ENCODE data around the gene PVALEF.
"Not testable (repeated sequence)": the region's sequence is repeated elsewhere in the genome, so short reads cannot be mapped to it uniquely, and the experiment has no call there.

The PVALEF gene

DNA sequence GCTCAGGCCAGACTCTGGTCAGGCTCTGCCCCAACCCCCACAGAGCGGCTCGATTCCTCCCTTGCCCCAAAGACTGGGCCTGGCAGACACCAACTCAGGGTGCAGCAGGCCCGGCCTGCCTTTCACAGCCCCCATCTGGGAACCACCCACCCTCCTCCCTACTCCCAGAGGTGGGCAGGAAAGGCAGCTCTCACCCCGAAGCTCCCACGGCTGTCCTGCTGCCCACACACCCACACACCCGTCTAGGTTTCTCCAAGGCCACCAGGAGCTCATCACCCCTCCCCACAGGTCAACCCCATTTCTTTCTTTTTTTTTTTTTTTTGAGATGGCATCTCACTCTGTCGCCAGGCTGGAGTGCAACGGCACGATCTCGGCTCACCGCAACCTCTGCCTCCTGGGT, 53.7 kb downstream of the PVALEF start:
- no peak for DNase-seq (ENCODE audit: low spot score)

GRCh38 chr17:81219476-81220180, 54.3 kb downstream of the PVALEF start:
- no peak for DNase-seq (ENCODE audit: low spot score)

- no peak for DNase-seq (ENCODE audit: low spot score)
Observed at GRCh38 chr17:81221371-81221841, 56.1 kb downstream of the PVALEF start.

- no peak for DNase-seq (ENCODE audit: low spot score)
Observed at GRCh38 chr17:81221842-81222619, 56.7 kb downstream of the PVALEF start.

DNA sequence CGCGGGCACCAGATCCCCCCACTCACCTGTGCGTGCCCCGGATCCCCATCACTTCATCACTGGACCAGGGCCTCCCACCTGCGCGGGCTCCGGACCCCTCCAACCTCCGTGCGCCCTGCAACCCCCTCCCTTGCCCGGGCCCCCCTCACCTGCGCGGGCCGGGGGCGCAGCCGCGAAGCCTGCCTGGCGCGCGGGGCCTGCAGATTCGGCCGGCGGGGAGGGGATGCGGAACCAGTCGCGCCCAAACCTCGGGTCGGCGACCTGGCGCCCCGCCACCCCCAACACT, 57.3 kb downstream of the PVALEF start:
- DNase-seq (ENCODE audit: low spot score): no peak

DNA sequence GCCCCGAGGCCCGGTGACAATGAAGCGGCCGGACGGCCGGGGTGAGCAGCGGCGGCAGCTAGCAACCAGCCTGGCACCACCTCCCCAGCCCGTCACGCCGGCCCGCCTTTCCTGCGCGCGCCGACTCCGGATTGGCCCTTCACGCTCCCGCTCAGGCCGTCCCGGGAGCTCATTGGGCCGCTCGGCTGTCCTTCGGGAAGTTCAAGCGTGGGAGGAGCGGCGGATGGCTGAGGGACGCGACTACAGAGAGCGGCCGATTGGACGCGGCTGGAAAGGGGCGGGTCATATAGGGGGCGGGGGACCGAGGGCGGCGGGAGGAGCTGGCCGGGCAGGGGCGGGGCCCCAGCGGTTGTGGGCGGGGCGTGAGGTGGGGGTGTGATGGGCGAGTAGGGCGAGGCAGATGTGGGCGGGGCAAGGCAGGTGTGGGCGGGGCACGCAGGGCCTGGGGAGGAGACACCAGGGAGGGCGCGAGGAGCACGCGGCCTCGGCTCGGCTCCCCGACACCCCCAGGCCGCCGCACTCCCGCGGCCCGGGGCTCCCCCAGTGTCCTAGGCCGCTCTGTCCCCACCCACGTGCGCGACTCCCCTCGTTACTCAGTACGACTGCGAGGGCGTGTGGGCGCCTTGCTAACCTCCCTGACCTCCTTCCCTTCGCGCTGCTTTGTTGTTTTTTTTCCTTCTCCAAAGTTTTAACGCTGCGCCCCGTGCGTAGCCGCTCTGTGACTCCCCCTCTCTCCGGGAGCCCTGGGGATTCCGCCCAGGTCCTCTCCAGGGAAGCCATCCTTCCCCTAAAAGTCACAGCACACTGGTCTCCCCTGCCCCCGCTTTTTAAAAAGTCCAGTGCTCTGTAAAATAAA, 57.8 kb downstream of the PVALEF start, which contains the start of gene CEP131:
Gene CEP131, minus strand, starts transcription at position 60 of the 856 bp plus-strand sequence. CDS start 2,909 bp downstream, outside the sequence.
- peak; percentile 99 for DNase-seq (ENCODE audit: low spot score)

DNA sequence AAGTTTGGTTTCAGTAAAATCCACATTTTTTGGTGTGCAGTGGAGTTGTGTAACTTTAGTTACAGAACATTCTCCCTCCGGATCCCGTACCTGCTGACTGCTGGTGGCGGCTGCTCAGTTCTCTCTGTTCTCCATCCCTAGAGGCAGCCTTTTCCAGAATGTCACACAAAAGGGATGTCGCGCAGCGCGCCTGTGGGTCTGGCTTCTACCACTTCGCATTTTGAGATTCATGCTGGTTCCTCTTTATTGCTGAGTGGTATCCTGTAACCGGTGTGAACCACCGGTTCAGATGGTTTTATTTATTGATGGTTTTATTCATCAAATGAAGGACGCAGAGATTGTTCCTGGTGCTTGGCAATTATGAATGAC, 58.4 kb downstream of the PVALEF start:
- no peak for DNase-seq (ENCODE audit: low spot score)

- not testable (repeated sequence) for DNase-seq (ENCODE audit: low spot score)
Observed at GRCh38 chr17:81227630-81228029, 62.3 kb downstream of the PVALEF start.

DNA sequence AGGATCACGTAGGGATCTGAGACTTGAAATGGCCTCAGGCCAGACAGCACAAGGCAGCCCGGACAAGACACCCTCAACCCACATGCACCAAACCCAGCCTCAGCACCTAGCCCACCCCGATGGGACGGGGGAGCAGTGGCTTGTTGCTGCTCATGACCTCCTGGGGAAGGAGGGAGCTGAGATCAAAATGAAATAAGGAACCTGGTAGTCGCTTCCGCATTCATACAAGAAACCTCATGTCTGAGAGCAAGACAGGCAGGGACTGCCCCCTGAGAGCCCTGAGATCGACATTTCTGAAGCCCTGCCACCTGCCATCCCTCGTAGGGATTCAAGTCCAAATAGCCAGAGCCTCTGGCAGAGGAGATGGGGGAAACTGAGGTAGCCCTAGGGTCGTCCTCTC, 63.1 kb downstream of the PVALEF start:
- DNase-seq (ENCODE audit: low spot score): no peak

DNA sequence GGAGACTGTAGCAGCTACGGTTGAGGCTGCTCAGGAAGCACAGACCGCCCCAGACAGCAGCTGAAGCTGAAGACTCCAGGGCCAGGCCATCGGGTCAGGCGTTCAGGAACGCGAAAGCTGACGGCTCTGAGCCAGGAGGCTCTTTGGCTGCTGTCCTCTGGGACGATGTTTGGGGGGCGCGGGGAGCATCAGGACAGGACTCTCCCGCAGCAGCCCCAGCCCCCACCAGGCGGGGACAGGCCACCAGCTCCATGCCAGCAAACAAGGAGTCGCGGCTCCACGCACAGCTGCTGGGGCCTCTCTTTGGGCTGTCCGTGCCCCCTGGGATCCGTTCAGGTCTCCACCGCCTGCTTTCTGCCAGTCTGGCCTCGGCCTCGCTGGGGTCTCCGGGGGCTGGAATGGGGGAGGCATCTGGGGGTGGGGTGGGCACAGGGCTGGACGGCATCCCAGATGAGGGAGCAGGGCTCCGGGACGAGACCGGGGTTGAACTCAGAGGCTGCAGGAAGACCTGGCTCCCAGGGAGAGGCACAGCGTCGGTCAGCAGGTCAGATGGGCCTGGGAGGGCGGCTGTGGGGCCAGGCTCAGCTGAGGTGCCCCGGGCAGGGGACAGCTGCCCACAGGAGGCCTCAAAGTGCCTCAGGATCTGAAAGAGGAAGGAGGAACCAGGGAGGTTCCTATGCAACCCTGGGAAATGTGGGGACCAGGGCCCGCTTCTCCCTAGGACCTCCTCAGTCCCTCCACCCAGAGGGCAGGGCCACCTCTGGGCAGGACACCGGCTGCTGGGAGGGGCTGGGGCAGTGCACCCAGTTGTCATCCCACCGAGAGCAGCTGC, 63.7 kb downstream of the PVALEF start:
- no peak for DNase-seq (ENCODE audit: low spot score)

GRCh38 chr17:81229666-81229920, 64.3 kb downstream of the PVALEF start:
- no peak for DNase-seq (ENCODE audit: low spot score)

DNA sequence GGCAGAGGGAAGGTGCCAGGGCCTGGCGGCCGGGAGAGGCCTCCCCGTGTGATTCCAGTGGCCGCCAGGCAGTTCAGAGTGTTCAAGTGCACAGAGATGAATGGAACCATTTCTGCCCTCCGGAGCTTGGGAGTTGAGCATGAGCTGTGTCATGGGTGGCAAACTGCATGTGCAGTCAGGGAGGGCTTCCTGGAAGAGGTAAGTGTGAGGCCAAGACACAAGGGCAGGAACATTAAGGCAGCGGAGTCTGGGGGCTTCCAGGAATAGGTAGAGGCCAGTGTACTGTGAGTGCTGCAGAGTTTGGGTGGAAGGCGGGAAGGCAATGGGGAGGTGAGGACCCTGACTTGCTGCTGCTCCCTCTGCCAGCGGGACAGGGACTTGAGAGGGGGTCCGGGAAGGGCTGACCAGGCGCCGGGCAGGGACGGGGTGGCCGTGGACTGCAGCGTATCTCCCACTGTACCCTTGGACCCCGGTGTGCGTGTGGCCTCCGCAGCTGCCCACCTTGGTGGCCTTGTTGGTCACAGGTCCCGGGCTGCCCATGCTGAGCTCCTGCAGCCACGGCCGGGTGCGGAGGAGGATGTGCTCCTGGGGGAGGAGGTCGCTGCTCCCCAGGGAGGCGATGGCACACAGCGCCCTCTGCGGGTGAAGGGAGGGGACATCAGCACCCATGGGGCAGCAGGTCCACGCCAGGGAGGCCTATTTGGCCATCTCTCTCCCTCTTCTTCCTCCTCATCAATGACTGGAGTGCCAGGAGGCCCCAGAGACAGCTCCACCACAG, 64.9 kb downstream of the PVALEF start:
- no peak for DNase-seq (ENCODE audit: low spot score)

- no peak for DNase-seq (ENCODE audit: low spot score)
Observed at GRCh38 chr17:81231121-81231645, 65.9 kb downstream of the PVALEF start.

- DNase-seq (ENCODE audit: low spot score): no peak
Observed at GRCh38 chr17:81231766-81232581, 66.7 kb downstream of the PVALEF start.

All from LoVo (cell line).